H9 (cell line): Measurements from ENCODE around the gene NLRP1. TPM values are rescaled to one million over a fixed set of nuclear protein-coding genes. Genes with fewer than 3 reads are reported as not detected.

Experiments used
- DNase-seq: peaks from one replicate; pipeline ENCODE4 v3.0.0-alpha.2; 2017
- H2AFZ ChIP-seq: one replicate; pipeline ENCODE4 v1.6.1; 2013; ENCODE audit warnings: mild to moderate bottlenecking, low read length, control low read depth, moderate library complexity
- H2AK5ac ChIP-seq: 2 replicates; pipeline ENCODE4 v1.6.1; 2013; ENCODE audit warnings: low read length, control low read depth, mixed read lengths; ENCODE audit not compliant: insufficient read length
- H2BK120ac ChIP-seq: one replicate; pipeline ENCODE4 v1.6.1; 2013; ENCODE audit warnings: low read depth, mild to moderate bottlenecking, low read length, control low read depth, inconsistent platforms; ENCODE audit not compliant: poor library complexity, severe bottlenecking
- H2BK12ac ChIP-seq: 2 replicates; pipeline ENCODE4 v1.6.1; 2013; ENCODE audit warnings: low read length, control low read depth, mixed read lengths, low read depth; ENCODE audit not compliant: insufficient read length
- H2BK15ac ChIP-seq: 2 replicates; pipeline ENCODE4 v1.6.1; 2013; ENCODE audit warnings: low read depth, low read length, control low read depth
- H2BK20ac ChIP-seq: one replicate; pipeline ENCODE4 v1.6.1; 2013; ENCODE audit warnings: low read depth, mild to moderate bottlenecking, low read length, control low read depth, inconsistent platforms; ENCODE audit not compliant: poor library complexity, severe bottlenecking
- H2BK5ac ChIP-seq: 2 replicates; pipeline ENCODE4 v1.6.1; 2013; ENCODE audit warnings: low read length, control low read depth, mixed read lengths; ENCODE audit not compliant: insufficient read length
- H3K14ac ChIP-seq: 2 replicates; pipeline ENCODE4 v1.6.1; 2013; ENCODE audit warnings: low read length, control low read depth; ENCODE audit not compliant: insufficient read depth
- H3K18ac ChIP-seq: 2 replicates; pipeline ENCODE4 v1.6.1; 2013; ENCODE audit warnings: low read depth, mild to moderate bottlenecking, mixed read lengths, low read length, control low read depth; ENCODE audit not compliant: insufficient read length
- H3K23ac ChIP-seq: 2 replicates; pipeline ENCODE4 v1.6.1; 2013; ENCODE audit warnings: low read length, control low read depth, mixed read lengths, low read depth; ENCODE audit not compliant: insufficient read length
- H3K23me2 ChIP-seq: 2 replicates; pipeline ENCODE4 v1.6.1; 2013; ENCODE audit warnings: low read depth, mild to moderate bottlenecking, mixed read lengths, low read length, control low read depth; ENCODE audit not compliant: insufficient read length, poor library complexity, severe bottlenecking
- H3K27ac ChIP-seq: 2 replicates; pipeline ENCODE4 v1.5.1; 2013; ENCODE audit warnings: low read length, control low read depth, mixed read lengths, low read depth; ENCODE audit not compliant: insufficient read length
- H3K27me3 ChIP-seq: 2 replicates; pipeline ENCODE4 v1.6.1; 2013; ENCODE audit warnings: low read length, control low read depth, inconsistent platforms; ENCODE audit not compliant: insufficient read depth
- H3K4ac ChIP-seq: 2 replicates; pipeline ENCODE4 v1.6.1; 2013; ENCODE audit warnings: low read depth, mild to moderate bottlenecking, control low read depth, inconsistent platforms, low read length, moderate library complexity
- H3K4me1 ChIP-seq: 2 replicates; pipeline ENCODE4 v1.6.1; 2013; ENCODE audit warnings: low read length, control low read depth, inconsistent platforms; ENCODE audit not compliant: insufficient read depth
- H3K4me2 ChIP-seq: 2 replicates; pipeline ENCODE4 v1.6.1; 2013; ENCODE audit warnings: low read length, control low read depth, mixed read lengths; ENCODE audit not compliant: insufficient read length, insufficient read depth
- H3K56ac ChIP-seq: 2 replicates; pipeline ENCODE4 v1.6.1; 2013; ENCODE audit warnings: low read depth, mild to moderate bottlenecking, mixed read lengths, low read length, control low read depth; ENCODE audit not compliant: insufficient read length
- H3K79me1 ChIP-seq: 2 replicates; pipeline ENCODE4 v1.6.1; 2013; ENCODE audit warnings: low read depth, mild to moderate bottlenecking, moderate library complexity, low read length, control low read depth, inconsistent platforms; ENCODE audit not compliant: insufficient read depth, poor library complexity, severe bottlenecking
- H3K79me2 ChIP-seq: 2 replicates; pipeline ENCODE4 v1.6.1; 2013; ENCODE audit warnings: low read length, control low read depth, inconsistent platforms; ENCODE audit not compliant: insufficient read depth
- H3K9ac ChIP-seq: 2 replicates; pipeline ENCODE4 v1.6.1; 2013; ENCODE audit warnings: low read length, control low read depth, mixed read lengths; ENCODE audit not compliant: insufficient read length; ENCODE audit errors: extremely low read depth
- H3K9me3 ChIP-seq: one replicate; pipeline ENCODE4 v1.6.1; 2013; ENCODE audit warnings: low read depth, low read length, inconsistent platforms; ENCODE audit not compliant: control insufficient read depth
- H3T11ph ChIP-seq: one replicate; pipeline ENCODE4 v1.6.1; 2013; ENCODE audit warnings: mild to moderate bottlenecking, low read length, control low read depth, inconsistent platforms
- H4K20me1 ChIP-seq: one replicate; pipeline ENCODE4 v1.6.1; 2013; ENCODE audit not compliant: control insufficient read depth, insufficient read length, insufficient read depth
- H4K5ac ChIP-seq: 2 replicates; pipeline ENCODE4 v1.6.1; 2013; ENCODE audit warnings: low read depth, mild to moderate bottlenecking, mixed read lengths, low read length, control low read depth; ENCODE audit not compliant: insufficient read length
- H4K8ac ChIP-seq: replicated peaks from 2 replicates; pipeline ENCODE4 v1.6.1; 2013; ENCODE audit warnings: low read length, control low read depth, mixed read lengths, low read depth; ENCODE audit not compliant: insufficient read length
- H4K91ac ChIP-seq: 2 replicates; pipeline ENCODE4 v1.6.1; 2013; ENCODE audit warnings: low read depth, mild to moderate bottlenecking, moderate library complexity, mixed read lengths, low read length, control low read depth; ENCODE audit not compliant: insufficient read length
- H3K27ac Mint-ChIP-seq, 3 experiments: 2 replicates in 2 of 3; 3 replicates in 1 of 3; pipeline ENCODE4 v1.8.0; 2020 to 2021; ENCODE audit warnings: mixed read lengths in 3 of 3, mild to moderate bottlenecking in 1 of 3, moderate library complexity in 1 of 3
- H3K27me3 Mint-ChIP-seq: 2 replicates; pipeline ENCODE4 v1.8.0; 2021; ENCODE audit warnings: low read depth, mild to moderate bottlenecking, moderate library complexity, mixed read lengths
- H3K36me3 Mint-ChIP-seq, 3 experiments: 2 replicates in 2 of 3; 3 replicates in 1 of 3; pipeline ENCODE4 v1.8.0; 2020 to 2021; ENCODE audit warnings: low read depth in 3 of 3, mixed read lengths in 3 of 3; ENCODE audit not compliant: insufficient read depth in 1 of 3
- H3K4me1 Mint-ChIP-seq, 2 experiments: 2 replicates each; pipeline ENCODE4 v1.8.0; 2020; ENCODE audit warnings: mixed read lengths in 2 of 2
- H3K4me3 Mint-ChIP-seq, 2 experiments: 2 replicates in 1 of 2; 3 replicates in 1 of 2; pipeline ENCODE4 v1.8.0; 2020 to 2021; ENCODE audit warnings: mild to moderate bottlenecking in 2 of 2, mixed read lengths in 2 of 2, moderate library complexity in 1 of 2
- H3K9me3 Mint-ChIP-seq, 2 experiments: 2 replicates in 1 of 2; 3 replicates in 1 of 2; pipeline ENCODE4 v1.8.0; 2020; ENCODE audit warnings: mild to moderate bottlenecking in 2 of 2, mixed read lengths in 2 of 2, moderate library complexity in 1 of 2
- WGBS: extraction: QIAGEN DNeasy Blood & Tissue Kit; methylation state at CpG from one replicate; pipeline ENCODE4 v1.1.7; 2013; ENCODE audit warnings: missing lambda C conversion rate, low lambda C conversion rate, mixed read lengths; ENCODE audit not compliant: insufficient read length; ENCODE audit errors: extremely low coverage; 5-methylcytosine and 5-hydroxymethylcytosine counted together
- total RNA-seq: library from RNA; stranded (reverse); gene quantifications from 2 replicates; pipeline ENCODE4 v1.2.1, GENCODE V29; 2021
- TF ChIP-seq, protein P1 (sequence below): fragments of 200-600 bp; sonication (generic); conservative IDR thresholded peaks from 3 replicates; pipeline ENCODE4 v1.8.0; 2021; ENCODE audit warnings: antibody characterized with exemption, mild to moderate bottlenecking

The NLRP1 gene
- total RNA-seq, 1 experiment from 2014 or later = 12.1 TPM

- H3K14ac ChIP-seq = no peak overlapping the region; the same call in 1 of the 2 replicates
- peak overlapping the region; percentile 72 for H3K4me2 ChIP-seq
- H2BK20ac ChIP-seq = no peak overlapping the region
- H4K8ac ChIP-seq = no peak overlapping the region
- no peak overlapping the region for H2AFZ ChIP-seq
- no peak overlapping the region for H2BK15ac ChIP-seq
- no peak overlapping the region for H2BK5ac ChIP-seq
- H3K79me2 ChIP-seq = no peaks in the 10 kb centered on the region
- H3K27ac ChIP-seq = no peak overlapping the region
- H2BK120ac ChIP-seq = no peak overlapping the region
- H3K18ac ChIP-seq = no peak overlapping the region
- peaks cover 11% of the 10 kb centered on the region for H3K23me2 ChIP-seq
- peaks cover 14 to 17% of the 10 kb centered on the region in 2 experiments for H3K4me1 Mint-ChIP-seq
- H3K9me3 Mint-ChIP-seq = peaks cover 0 to 4% of the 10 kb centered on the region in 2 experiments; a peak in 1 of 5 replicates
- H3K9ac ChIP-seq = no peak overlapping the region
- H3K9me3 ChIP-seq = no peaks in the 10 kb centered on the region
- TF ChIP-seq, protein P1, sequence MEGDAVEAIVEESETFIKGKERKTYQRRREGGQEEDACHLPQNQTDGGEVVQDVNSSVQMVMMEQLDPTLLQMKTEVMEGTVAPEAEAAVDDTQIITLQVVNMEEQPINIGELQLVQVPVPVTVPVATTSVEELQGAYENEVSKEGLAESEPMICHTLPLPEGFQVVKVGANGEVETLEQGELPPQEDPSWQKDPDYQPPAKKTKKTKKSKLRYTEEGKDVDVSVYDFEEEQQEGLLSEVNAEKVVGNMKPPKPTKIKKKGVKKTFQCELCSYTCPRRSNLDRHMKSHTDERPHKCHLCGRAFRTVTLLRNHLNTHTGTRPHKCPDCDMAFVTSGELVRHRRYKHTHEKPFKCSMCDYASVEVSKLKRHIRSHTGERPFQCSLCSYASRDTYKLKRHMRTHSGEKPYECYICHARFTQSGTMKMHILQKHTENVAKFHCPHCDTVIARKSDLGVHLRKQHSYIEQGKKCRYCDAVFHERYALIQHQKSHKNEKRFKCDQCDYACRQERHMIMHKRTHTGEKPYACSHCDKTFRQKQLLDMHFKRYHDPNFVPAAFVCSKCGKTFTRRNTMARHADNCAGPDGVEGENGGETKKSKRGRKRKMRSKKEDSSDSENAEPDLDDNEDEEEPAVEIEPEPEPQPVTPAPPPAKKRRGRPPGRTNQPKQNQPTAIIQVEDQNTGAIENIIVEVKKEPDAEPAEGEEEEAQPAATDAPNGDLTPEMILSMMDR = no peak
- H3K4me3 Mint-ChIP-seq = peak overlapping the region; percentile 79 to 93
- WGBS = no CpG with 5 or more reads among the region's 44 CpGs
- H3K56ac ChIP-seq = no peak overlapping the region
- no peak overlapping the region for H2AK5ac ChIP-seq
- H3K27me3 ChIP-seq = peaks cover 5% of the 10 kb centered on the region; the same call in 1 of the 2 replicates
- no peak overlapping the region; a peak in 1 of 7 replicates for H3K27ac Mint-ChIP-seq
- peaks cover 76% of the 10 kb centered on the region for H3K27me3 Mint-ChIP-seq
- H4K5ac ChIP-seq = no peak overlapping the region
- H3K79me1 ChIP-seq = no peaks in the 10 kb centered on the region
- H3T11ph ChIP-seq = no peak overlapping the region
- DNase-seq = peak; percentile 66
- H3K4ac ChIP-seq = no peak overlapping the region
- no peak overlapping the region for H3K23ac ChIP-seq
- H4K20me1 ChIP-seq = no peaks in the 10 kb centered on the region
- no peak overlapping the region for H2BK12ac ChIP-seq
- H3K36me3 Mint-ChIP-seq = peaks cover 0 to 2% (median 0%) of the 10 kb centered on the region in 3 experiments; a peak in 1 of 7 replicates
- H3K4me1 ChIP-seq = no peaks in the 10 kb centered on the region
- no peak overlapping the region for H4K91ac ChIP-seq
These were observed 84.7 kb downstream of the NLRP1 start for GRCh38 chr17:5499476-5500231.
